Esophagus muscularis mucosa (tissue), 4 donors: ENCODE measurements around the gene PPP2R3A. TPM values are rescaled to one million over a fixed set of nuclear protein-coding genes. Genes with fewer than 3 reads are reported as not detected.

Source experiments
- DNase-seq: peaks from one replicate; pipeline ENCODE4 v3.0.0-alpha.2; 2017; ENCODE audit errors: extremely low spot score
- H3K27ac ChIP-seq, 4 donors: fragments of 200-600 bp; sonication (generic); replicated peaks in 1 of 4; 1 replicate in 3 of 4; 2 replicates in 1 of 4; pipeline ENCODE4 v1.5.1; 2016 to 2019; ENCODE audit warnings: mild to moderate bottlenecking in 1 of 4
- H3K27me3 ChIP-seq, 4 donors: fragments of 200-600 bp; sonication (generic); one replicate each; pipeline versions ENCODE4 v1.5.1 to v1.6.0; 2016 to 2019
- H3K36me3 ChIP-seq, 4 donors: fragments of 200-600 bp; sonication (generic); one replicate each; pipeline ENCODE4 v1.5.1; 2016 to 2019
- H3K4me1 ChIP-seq, 4 donors: fragments of 200-600 bp; sonication (generic); one replicate each; pipeline ENCODE4 v1.5.1; 2016 to 2019
- H3K4me3 ChIP-seq, 4 donors: fragments of 200-600 bp; sonication (generic); 1 replicate in 2 of 4; 2 replicates in 2 of 4; pipeline ENCODE4 v1.5.1; 2016 to 2019; ENCODE audit warnings: mild to moderate bottlenecking in 4 of 4, moderate library complexity in 1 of 4
- H3K9me3 ChIP-seq, 4 donors: fragments of 200-600 bp; sonication (generic); 1 replicate in 3 of 4; 2 replicates in 1 of 4; pipeline ENCODE4 v1.5.1; 2016 to 2019
- EP300 ChIP-seq: sonication (generic); formaldehyde crosslinking; IDR thresholded peaks from one replicate; pipeline ENCODE4 v1.6.1; 2017; ENCODE audit warnings: antibody characterized with exemption
- POLR2A ChIP-seq: fragments of 450-650 bp; IDR thresholded peaks from one replicate; pipeline ENCODE4 v1.6.1; 2017; ENCODE audit warnings: antibody characterized with exemption, moderate library complexity, mild to moderate bottlenecking, low read depth
- POLR2AphosphoS5 ChIP-seq, 2 donors: sonication (generic); formaldehyde crosslinking; IDR thresholded peaks; one replicate each; pipeline ENCODE4 v1.6.1; 2017; ENCODE audit warnings: antibody characterized with exemption in 2 of 2
- WGBS: methylation state at CpG from one replicate; pipeline ENCODE4 v1.1.5; 2018; 5-methylcytosine and 5-hydroxymethylcytosine counted together
- intact Hi-C: fragments of 100-400 bp; cut with DNase I; formaldehyde crosslinking; loops from one replicate; pipeline ENCODE4 v1.15.1; 2023
- total RNA-seq, 4 donors: library from RNA; depleted of rRNA; stranded (reverse); fragments of >200 nt; gene quantifications; one replicate each; pipeline versions ENCODE4 v1.1.0 to v1.2.1, GENCODE V29; 2016
- TF ChIP-seq, protein P1 (sequence below), 3 experiments: fragments of 200-600 bp in 2 of 3; fragments of 450-650 bp in 1 of 3; sonication (generic) in 2 of 3; IDR thresholded peaks; one replicate each; pipeline ENCODE4 v1.5.1; 2017 to 2019; ENCODE audit warnings: antibody characterized with exemption in 3 of 3, mild to moderate bottlenecking in 2 of 3, moderate library complexity in 1 of 3

Gene PPP2R3A
- total RNA-seq, 4 donors from 2014 or later = 19.4 to 28.9 (median 26.3) TPM

GRCh38 chr3:136192831-136193230 is 227.3 kb downstream of the PPP2R3A start:
- Histone ChIP-seq H3K9me3 (no peaks in the 10 kb centered on the region), H3K4me1 (peaks cover 49 to 70% (median 65%) of the 10 kb centered on the region in 4 donors), H3K36me3 (no peaks in the 10 kb centered on the region), H3K27me3 (no peaks in the 10 kb centered on the region), H3K27ac (peak overlapping the region; percentile 47 to 100 (median 100)), H3K4me3 (peak overlapping the region; percentile 89 to 95 (median 92))
- intact Hi-C loops = loop anchor here (5.0 to 10.0 kb wide), 3 partner anchors 46 to 672 kb away; partner anchors contain the start of gene NCK1
- no peak for DNase-seq
- TF ChIP-seq POLR2AphosphoS5 (IDR thresholded peaks at IDR 0.05) = no peak
- TF ChIP-seq, protein P1, sequence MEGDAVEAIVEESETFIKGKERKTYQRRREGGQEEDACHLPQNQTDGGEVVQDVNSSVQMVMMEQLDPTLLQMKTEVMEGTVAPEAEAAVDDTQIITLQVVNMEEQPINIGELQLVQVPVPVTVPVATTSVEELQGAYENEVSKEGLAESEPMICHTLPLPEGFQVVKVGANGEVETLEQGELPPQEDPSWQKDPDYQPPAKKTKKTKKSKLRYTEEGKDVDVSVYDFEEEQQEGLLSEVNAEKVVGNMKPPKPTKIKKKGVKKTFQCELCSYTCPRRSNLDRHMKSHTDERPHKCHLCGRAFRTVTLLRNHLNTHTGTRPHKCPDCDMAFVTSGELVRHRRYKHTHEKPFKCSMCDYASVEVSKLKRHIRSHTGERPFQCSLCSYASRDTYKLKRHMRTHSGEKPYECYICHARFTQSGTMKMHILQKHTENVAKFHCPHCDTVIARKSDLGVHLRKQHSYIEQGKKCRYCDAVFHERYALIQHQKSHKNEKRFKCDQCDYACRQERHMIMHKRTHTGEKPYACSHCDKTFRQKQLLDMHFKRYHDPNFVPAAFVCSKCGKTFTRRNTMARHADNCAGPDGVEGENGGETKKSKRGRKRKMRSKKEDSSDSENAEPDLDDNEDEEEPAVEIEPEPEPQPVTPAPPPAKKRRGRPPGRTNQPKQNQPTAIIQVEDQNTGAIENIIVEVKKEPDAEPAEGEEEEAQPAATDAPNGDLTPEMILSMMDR (IDR thresholded peaks at IDR 0.05) = no peak
- no peak for TF ChIP-seq POLR2A
- no peak for TF ChIP-seq EP300
- 5% methylated on average over 2 of the region's 2 CpGs for WGBS

- Histone ChIP-seq H3K9me3 (no peaks in the 10 kb centered on the region), H3K4me1 (peaks cover 46 to 70% (median 63%) of the 10 kb centered on the region in 4 donors), H3K27me3 (no peaks in the 10 kb centered on the region), H3K4me3 (peak overlapping the region; percentile 89 to 95 (median 92)), H3K36me3 (no peaks in the 10 kb centered on the region), H3K27ac (peak overlapping the region; percentile 47 to 100 (median 100))
- intact Hi-C loops = loop anchor here (2.0 to 10.0 kb wide), 4 partner anchors 46 to 671 kb away; partner anchors contain the start of genes NCK1 and PCCB
- DNase-seq = no peak
- 3% methylated on average over 6 of the region's 6 CpGs for WGBS
- TF ChIP-seq, protein P1 (IDR thresholded peaks at IDR 0.05) = no peak
- TF ChIP-seq EP300 (no peak), POLR2AphosphoS5 (IDR thresholded peaks at IDR 0.05) (no peak), POLR2A (no peak)
These were observed 227.9 kb downstream of the PPP2R3A start for GRCh38 chr3:136193278-136194054.

- intact Hi-C loops = loop anchor here (2.0 to 10.0 kb wide), 4 partner anchors 47 to 670 kb away; partner anchors contain the start of genes NCK1 and PCCB
- Histone ChIP-seq H3K27ac (peak overlapping the region; percentile 99 to 100 (median 100)), H3K4me1 (peaks cover 36 to 61% (median 51%) of the 10 kb centered on the region in 4 donors), H3K36me3 (no peaks in the 10 kb centered on the region), H3K4me3 (peak overlapping the region; percentile 89 to 95 (median 92)), H3K27me3 (no peaks in the 10 kb centered on the region), H3K9me3 (no peaks in the 10 kb centered on the region)
- no peak for DNase-seq
- TF ChIP-seq EP300 (no peak), POLR2AphosphoS5 (IDR thresholded peaks at IDR 0.05) (no peak)
- WGBS = under 1% methylated on average over 47 of the region's 47 CpGs
These were observed 229.1 kb downstream of the PPP2R3A start for GRCh38 chr3:136194409-136195257.

- Histone ChIP-seq H3K27ac (peak overlapping the region; percentile 99 to 100 (median 100)), H3K4me3 (peak overlapping the region; percentile 89 to 95 (median 92)), H3K9me3 (no peaks in the 10 kb centered on the region), H3K4me1 (peaks cover 28 to 52% (median 43%) of the 10 kb centered on the region in 4 donors), H3K36me3 (no peaks in the 10 kb centered on the region), H3K27me3 (no peaks in the 10 kb centered on the region)
- TF ChIP-seq EP300 (no peak), POLR2AphosphoS5 (IDR thresholded peaks at IDR 0.05) (peak in 1 of 2 donors; percentile 25)
- TF ChIP-seq, protein P1 (IDR thresholded peaks at IDR 0.05) = no peak
- DNase-seq = peak; percentile 93
- under 1% methylated on average over 21 of the region's 103 CpGs for WGBS
- intact Hi-C loops = loop anchor here (2.0 to 10.0 kb wide), 2 partner anchors 55 to 669 kb away; partner anchors contain the start of genes NCK1 and PCCB
These were observed 229.9 kb downstream of the PPP2R3A start for GRCh38 chr3:136195258-136196063.
